DMS114 treated with DMSO at 0.1 percent for 48 hours (cell line): ENCODE data around the gene LRRC57.

Experiments used
- DNase-seq: peaks from one replicate; lab custom pipeline; 2025; ENCODE audit not compliant: unreplicated experiment; lab: John Stamatoyannopoulos, UW

The LRRC57 gene

GRCh38 chr15:42493679-42494078, 54.9 kb downstream of the LRRC57 start:
- no peak for DNase-seq

- DNase-seq: no peak
Measured at GRCh38 chr15:42491539-42492225, 56.9 kb downstream of the LRRC57 start.

GRCh38 chr15:42490671-42491538, 57.7 kb downstream of the LRRC57 start, which contains the start of gene ZNF106:
TSS of gene ZNF106 (minus strand) at chr15:42491141. CDS start at chr15:42472289, 18,852 bp downstream.
- peak; percentile 93 for DNase-seq

GRCh38 chr15:42490291-42490670, 58.3 kb downstream of the LRRC57 start:
- no peak for DNase-seq
